Liver (tissue), 9 donors: ENCODE measurements around the gene DEFB114. TPM values are rescaled to one million over a fixed set of nuclear protein-coding genes. Genes with fewer than 3 reads are reported as not detected.
"Not testable (repeated sequence)": the region's sequence is repeated elsewhere in the genome, so short reads cannot be mapped to it uniquely, and the experiment has no call there.

Experiments used
- DNase-seq: peaks from one replicate; pipeline ENCODE4 v3.0.0-alpha.2; 2017; ENCODE audit warnings: low spot score
- H3K27ac ChIP-seq, 2 donors: one replicate each; pipeline ENCODE4 v1.7.0; 2013; ENCODE audit warnings: inconsistent platforms in 2 of 2, low read length in 2 of 2, control low read depth in 1 of 2, low read depth in 1 of 2, mild to moderate bottlenecking in 1 of 2
- H3K27me3 ChIP-seq, 4 donors: one replicate each; pipeline versions ENCODE4 v1.6.1 to v1.7.0; 2013; ENCODE audit warnings: low read length in 3 of 4, inconsistent platforms in 1 of 4, mild to moderate bottlenecking in 1 of 4, moderate library complexity in 1 of 4; ENCODE audit not compliant: control insufficient read depth in 4 of 4, insufficient read depth in 4 of 4
- H3K36me3 ChIP-seq, 4 donors: one replicate each; pipeline versions ENCODE4 v1.6.1 to v1.7.0; 2013; ENCODE audit warnings: low read length in 3 of 4, mild to moderate bottlenecking in 3 of 4, low read depth in 1 of 4, moderate library complexity in 1 of 4; ENCODE audit not compliant: control insufficient read depth in 4 of 4, insufficient read depth in 3 of 4
- H3K4me1 ChIP-seq, 4 donors: one replicate each; pipeline versions ENCODE4 v1.6.1 to v1.7.0; 2013; ENCODE audit warnings: low read length in 3 of 4, mild to moderate bottlenecking in 3 of 4, moderate library complexity in 1 of 4; ENCODE audit not compliant: control insufficient read depth in 4 of 4, insufficient read depth in 4 of 4
- H3K4me3 ChIP-seq, 3 donors: one replicate each; pipeline versions ENCODE4 v1.6.1 to v1.7.0; 2013; ENCODE audit warnings: low read length in 3 of 3, control low read depth in 1 of 3, low read depth in 1 of 3, mild to moderate bottlenecking in 1 of 3
- H3K9ac ChIP-seq, 2 donors: one replicate each; pipeline ENCODE4 v1.7.0; 2013; ENCODE audit warnings: low read length in 2 of 2, mild to moderate bottlenecking in 2 of 2, moderate library complexity in 2 of 2, control low read depth in 1 of 2, low read depth in 1 of 2
- H3K9me3 ChIP-seq, 4 donors: one replicate each; pipeline versions ENCODE4 v1.6.1 to v1.7.0; 2013; ENCODE audit warnings: low read length in 3 of 4; ENCODE audit not compliant: control insufficient read depth in 4 of 4
- FOXA2 ChIP-seq: IDR thresholded peaks from 2 replicates; pipeline ENCODE4 v1.6.1; 2016; ENCODE audit warnings: antibody characterized with exemption
- GABPA ChIP-seq, 2 donors: IDR thresholded peaks in 1 of 2; conservative IDR thresholded peaks in 1 of 2; 2 replicates each; pipeline ENCODE4 v1.6.1; 2016; ENCODE audit warnings: antibody characterized with exemption in 2 of 2, mild to moderate bottlenecking in 1 of 2, moderate library complexity in 1 of 2
- HNF4A ChIP-seq, 2 donors: conservative IDR thresholded peaks; 2 replicates each; pipeline ENCODE4 v1.6.1; 2016; ENCODE audit warnings: antibody characterized with exemption in 2 of 2, mild to moderate bottlenecking in 2 of 2
- HNF4G ChIP-seq: IDR thresholded peaks from 2 replicates; pipeline ENCODE4 v1.6.1; 2016; ENCODE audit warnings: antibody characterized with exemption
- NR2F2 ChIP-seq: IDR thresholded peaks from 2 replicates; pipeline ENCODE4 v1.6.1; 2016; ENCODE audit warnings: antibody characterized with exemption
- SP1 ChIP-seq: IDR thresholded peaks from 2 replicates; pipeline ENCODE4 v1.6.1; 2018; ENCODE audit warnings: antibody characterized with exemption, mild to moderate bottlenecking
- TAF1 ChIP-seq: conservative IDR thresholded peaks from 2 replicates; pipeline ENCODE4 v1.6.1; 2016; ENCODE audit warnings: antibody characterized with exemption, mild to moderate bottlenecking
- YY1 ChIP-seq: IDR thresholded peaks from 2 replicates; pipeline ENCODE4 v1.6.1; 2016; ENCODE audit warnings: antibody characterized with exemption, mild to moderate bottlenecking
- WGBS: extraction: QIAGEN DNeasy Blood & Tissue Kit; methylation state at CpG from one replicate; pipeline ENCODE4 v1.1.7; 2013; 5-methylcytosine and 5-hydroxymethylcytosine counted together
- polyA plus RNA-seq, 2 donors: library from polyadenylated mRNA; stranded (reverse) in 1 of 2; unstranded in 1 of 2; fragments of 200-250 nt in 1 of 2; fragments of >200 nt in 1 of 2; fragmentation: Nextera tagmentation in 1 of 2; extraction: Ambion mirVana in 1 of 2; gene quantifications; one replicate each; pipeline versions ENCODE4 v1.2.1 to v1.2.3, GENCODE V29; 2013 to 2015
- total RNA-seq, 2 donors: library from RNA; depleted of rRNA; stranded (reverse); fragments of >200 nt; gene quantifications; one replicate each; pipeline ENCODE4 v1.2.3, GENCODE V29; 2014
- TF ChIP-seq, protein P1 (sequence below): IDR thresholded peaks from 2 replicates; pipeline ENCODE4 v1.6.1; 2016; ENCODE audit warnings: antibody characterized with exemption, mild to moderate bottlenecking
- TF ChIP-seq, protein P2 (sequence below): IDR thresholded peaks from 2 replicates; pipeline ENCODE4 v1.6.1; 2016; ENCODE audit warnings: antibody characterized with exemption
- TF ChIP-seq, protein P3 (sequence below): IDR thresholded peaks from 2 replicates; pipeline ENCODE4 v1.6.1; 2016; ENCODE audit warnings: antibody characterized with exemption
- TF ChIP-seq, protein P4 (sequence below): IDR thresholded peaks from 2 replicates; pipeline ENCODE4 v1.6.1; 2016; ENCODE audit warnings: antibody characterized with exemption
- TF ChIP-seq, protein P5 (sequence below): fragments of 150-350 bp; IDR thresholded peaks from 2 replicates; pipeline ENCODE4 v1.5.1; 2017; ENCODE audit warnings: improper control_type of control experiment, low read depth, low read length; ENCODE audit not compliant: missing input control
- donor health status: healthy.
- donor health status: healthy.
- donor health status: healthy.
- donor health status: healthy.
- donor health status: healthy.

DEFB114 gene
- total and polyA plus RNA-seq, 4 donors: not detected

DNA sequence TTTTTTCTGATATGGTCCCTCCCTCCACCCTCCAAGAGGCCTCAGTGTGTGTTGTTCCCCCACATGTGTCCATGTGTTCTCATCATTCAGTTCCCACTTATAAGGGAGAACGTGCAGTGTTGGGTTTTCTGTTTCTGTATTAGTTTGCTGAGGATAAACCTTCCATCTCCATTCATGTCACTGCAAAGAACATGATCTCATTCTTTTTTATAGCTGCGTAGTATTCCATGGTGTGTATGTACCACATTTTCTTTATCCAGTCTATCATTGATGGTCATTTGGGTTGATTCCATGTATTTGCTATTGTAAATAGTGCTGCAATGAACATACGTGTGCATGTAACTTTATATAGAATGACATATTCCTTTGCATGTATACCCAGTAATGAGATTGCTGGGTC, 19.9 kb downstream of the DEFB114 start:
- H3K9ac ChIP-seq, H3K4me1 ChIP-seq, H3K27me3 ChIP-seq, H3K27ac ChIP-seq, H3K36me3 ChIP-seq, H3K4me3 ChIP-seq, H3K9me3 ChIP-seq, DNase-seq: not testable (repeated sequence)
- 82% methylated on average over 3 of the region's 3 CpGs for WGBS

DNA sequence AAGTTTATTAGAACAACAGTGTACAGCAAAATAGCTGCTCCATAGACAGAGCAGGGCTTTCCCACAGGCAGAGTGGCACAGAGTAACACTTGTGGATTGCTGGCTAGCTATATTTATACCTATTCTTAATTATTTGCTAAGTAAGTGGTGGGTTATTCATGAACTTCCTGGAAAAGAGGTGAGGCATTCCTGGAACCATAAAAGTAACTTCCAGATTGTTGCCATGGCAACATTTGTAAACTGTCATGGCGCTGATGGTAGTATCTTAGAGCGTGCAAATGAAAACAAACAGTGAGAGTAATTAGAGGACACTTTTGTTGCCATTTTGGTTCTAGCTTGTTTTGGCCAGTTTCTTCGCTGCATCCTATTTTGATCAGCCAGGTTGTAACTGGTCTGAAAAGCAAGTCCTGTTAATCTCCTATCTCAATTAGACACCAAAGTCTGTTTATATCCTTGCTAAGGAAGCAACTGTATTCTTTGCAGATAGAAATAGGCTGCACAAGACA, 23.9 kb downstream of the DEFB114 start:
- H3K4me1 ChIP-seq: no peaks in the 10 kb centered on the region
- no peak for DNase-seq
- no peak overlapping the region for H3K9ac ChIP-seq
- no peaks in the 10 kb centered on the region for H3K9me3 ChIP-seq
- H3K4me3 ChIP-seq: no peak overlapping the region
- WGBS: 75% methylated on average over 3 of the region's 3 CpGs
- H3K27ac ChIP-seq: no peak overlapping the region
- H3K27me3 ChIP-seq: no peaks in the 10 kb centered on the region
- TF ChIP-seq SP1 (no peak), TAF1 (no peak), GABPA (IDR thresholded peaks at IDR 0.05 in 1 of 2, conservative IDR thresholded peaks at IDR 0.05 in 1 of 2) (no peak), FOXA2 (no peak), NR2F2 (no peak), HNF4G (no peak), YY1 (no peak)
- TF ChIP-seq, protein P1, sequence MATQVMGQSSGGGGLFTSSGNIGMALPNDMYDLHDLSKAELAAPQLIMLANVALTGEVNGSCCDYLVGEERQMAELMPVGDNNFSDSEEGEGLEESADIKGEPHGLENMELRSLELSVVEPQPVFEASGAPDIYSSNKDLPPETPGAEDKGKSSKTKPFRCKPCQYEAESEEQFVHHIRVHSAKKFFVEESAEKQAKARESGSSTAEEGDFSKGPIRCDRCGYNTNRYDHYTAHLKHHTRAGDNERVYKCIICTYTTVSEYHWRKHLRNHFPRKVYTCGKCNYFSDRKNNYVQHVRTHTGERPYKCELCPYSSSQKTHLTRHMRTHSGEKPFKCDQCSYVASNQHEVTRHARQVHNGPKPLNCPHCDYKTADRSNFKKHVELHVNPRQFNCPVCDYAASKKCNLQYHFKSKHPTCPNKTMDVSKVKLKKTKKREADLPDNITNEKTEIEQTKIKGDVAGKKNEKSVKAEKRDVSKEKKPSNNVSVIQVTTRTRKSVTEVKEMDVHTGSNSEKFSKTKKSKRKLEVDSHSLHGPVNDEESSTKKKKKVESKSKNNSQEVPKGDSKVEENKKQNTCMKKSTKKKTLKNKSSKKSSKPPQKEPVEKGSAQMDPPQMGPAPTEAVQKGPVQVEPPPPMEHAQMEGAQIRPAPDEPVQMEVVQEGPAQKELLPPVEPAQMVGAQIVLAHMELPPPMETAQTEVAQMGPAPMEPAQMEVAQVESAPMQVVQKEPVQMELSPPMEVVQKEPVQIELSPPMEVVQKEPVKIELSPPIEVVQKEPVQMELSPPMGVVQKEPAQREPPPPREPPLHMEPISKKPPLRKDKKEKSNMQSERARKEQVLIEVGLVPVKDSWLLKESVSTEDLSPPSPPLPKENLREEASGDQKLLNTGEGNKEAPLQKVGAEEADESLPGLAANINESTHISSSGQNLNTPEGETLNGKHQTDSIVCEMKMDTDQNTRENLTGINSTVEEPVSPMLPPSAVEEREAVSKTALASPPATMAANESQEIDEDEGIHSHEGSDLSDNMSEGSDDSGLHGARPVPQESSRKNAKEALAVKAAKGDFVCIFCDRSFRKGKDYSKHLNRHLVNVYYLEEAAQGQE: no peak
- TF ChIP-seq, protein P2, sequence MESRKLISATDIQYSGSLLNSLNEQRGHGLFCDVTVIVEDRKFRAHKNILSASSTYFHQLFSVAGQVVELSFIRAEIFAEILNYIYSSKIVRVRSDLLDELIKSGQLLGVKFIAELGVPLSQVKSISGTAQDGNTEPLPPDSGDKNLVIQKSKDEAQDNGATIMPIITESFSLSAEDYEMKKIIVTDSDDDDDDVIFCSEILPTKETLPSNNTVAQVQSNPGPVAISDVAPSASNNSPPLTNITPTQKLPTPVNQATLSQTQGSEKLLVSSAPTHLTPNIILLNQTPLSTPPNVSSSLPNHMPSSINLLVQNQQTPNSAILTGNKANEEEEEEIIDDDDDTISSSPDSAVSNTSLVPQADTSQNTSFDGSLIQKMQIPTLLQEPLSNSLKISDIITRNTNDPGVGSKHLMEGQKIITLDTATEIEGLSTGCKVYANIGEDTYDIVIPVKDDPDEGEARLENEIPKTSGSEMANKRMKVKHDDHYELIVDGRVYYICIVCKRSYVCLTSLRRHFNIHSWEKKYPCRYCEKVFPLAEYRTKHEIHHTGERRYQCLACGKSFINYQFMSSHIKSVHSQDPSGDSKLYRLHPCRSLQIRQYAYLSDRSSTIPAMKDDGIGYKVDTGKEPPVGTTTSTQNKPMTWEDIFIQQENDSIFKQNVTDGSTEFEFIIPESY: no peak
- TF ChIP-seq, protein P3, sequence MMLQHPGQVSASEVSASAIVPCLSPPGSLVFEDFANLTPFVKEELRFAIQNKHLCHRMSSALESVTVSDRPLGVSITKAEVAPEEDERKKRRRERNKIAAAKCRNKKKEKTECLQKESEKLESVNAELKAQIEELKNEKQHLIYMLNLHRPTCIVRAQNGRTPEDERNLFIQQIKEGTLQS: no peak
- TF ChIP-seq, protein P4, sequence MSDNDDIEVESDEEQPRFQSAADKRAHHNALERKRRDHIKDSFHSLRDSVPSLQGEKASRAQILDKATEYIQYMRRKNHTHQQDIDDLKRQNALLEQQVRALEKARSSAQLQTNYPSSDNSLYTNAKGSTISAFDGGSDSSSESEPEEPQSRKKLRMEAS: no peak
- no peaks in the 10 kb centered on the region for H3K36me3 ChIP-seq

DNA sequence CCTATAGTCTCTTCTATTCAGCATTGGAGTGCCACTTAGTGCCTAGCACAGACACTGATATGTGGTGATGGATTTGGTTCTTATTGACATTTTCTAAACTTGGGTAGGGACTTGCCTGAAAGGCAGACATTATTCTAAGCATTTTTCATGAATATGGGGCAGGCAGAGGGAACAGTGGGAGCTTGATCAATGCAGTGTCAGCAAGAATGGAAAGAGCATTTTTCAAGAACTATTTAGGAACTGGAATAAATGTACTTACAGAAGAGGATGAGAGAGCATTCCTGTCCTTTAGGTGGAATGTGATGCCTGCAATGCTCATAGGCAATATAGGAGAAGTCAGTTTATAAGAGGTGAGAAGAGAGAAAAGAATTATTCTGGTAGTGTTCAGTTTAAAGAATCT, 26.2 kb downstream of the DEFB114 start:
- no peak overlapping the region for H3K4me3 ChIP-seq
- TF ChIP-seq HNF4A (conservative IDR thresholded peaks at IDR 0.05): no peak
- TF ChIP-seq, protein P5, sequence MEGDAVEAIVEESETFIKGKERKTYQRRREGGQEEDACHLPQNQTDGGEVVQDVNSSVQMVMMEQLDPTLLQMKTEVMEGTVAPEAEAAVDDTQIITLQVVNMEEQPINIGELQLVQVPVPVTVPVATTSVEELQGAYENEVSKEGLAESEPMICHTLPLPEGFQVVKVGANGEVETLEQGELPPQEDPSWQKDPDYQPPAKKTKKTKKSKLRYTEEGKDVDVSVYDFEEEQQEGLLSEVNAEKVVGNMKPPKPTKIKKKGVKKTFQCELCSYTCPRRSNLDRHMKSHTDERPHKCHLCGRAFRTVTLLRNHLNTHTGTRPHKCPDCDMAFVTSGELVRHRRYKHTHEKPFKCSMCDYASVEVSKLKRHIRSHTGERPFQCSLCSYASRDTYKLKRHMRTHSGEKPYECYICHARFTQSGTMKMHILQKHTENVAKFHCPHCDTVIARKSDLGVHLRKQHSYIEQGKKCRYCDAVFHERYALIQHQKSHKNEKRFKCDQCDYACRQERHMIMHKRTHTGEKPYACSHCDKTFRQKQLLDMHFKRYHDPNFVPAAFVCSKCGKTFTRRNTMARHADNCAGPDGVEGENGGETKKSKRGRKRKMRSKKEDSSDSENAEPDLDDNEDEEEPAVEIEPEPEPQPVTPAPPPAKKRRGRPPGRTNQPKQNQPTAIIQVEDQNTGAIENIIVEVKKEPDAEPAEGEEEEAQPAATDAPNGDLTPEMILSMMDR: no peak
- TF ChIP-seq, protein P1: no peak
- TF ChIP-seq, protein P4: no peak

More for the DNA sequence above, 26.2 kb downstream of the DEFB114 start:
- H3K4me1 ChIP-seq: no peaks in the 10 kb centered on the region
- no peak for DNase-seq
- H3K27me3 ChIP-seq: no peaks in the 10 kb centered on the region
- no peak overlapping the region for H3K27ac ChIP-seq
- no peaks in the 10 kb centered on the region for H3K36me3 ChIP-seq
- H3K9me3 ChIP-seq: no peaks in the 10 kb centered on the region
- no peak overlapping the region for H3K9ac ChIP-seq
